ENCODE results near the gene MED25. TPM values are rescaled to one million over a fixed set of nuclear protein-coding genes. Genes with fewer than 3 reads are reported as not detected.

MED25 gene
- polyA plus RNA-seq, 4 donors = 26.7 to 58.7 (median 41.2) TPM

Other genes starting within 250 kb of the MED25 start
- gene NOSIP, start 237.7 kb upstream of the MED25 start, polyA plus RNA-seq = 100 to 1,000 TPM in 3 of 4 donors, 10 to 100 TPM in 1; 51.8 to 181 (median 134) TPM
- gene PRRG2, start 237.0 kb upstream of the MED25 start, polyA plus RNA-seq = 10 to 100 TPM; 14.2 to 23.7 (median 18.0) TPM
- gene PRR12, start 227.1 kb upstream of the MED25 start, polyA plus RNA-seq = 10 to 100 TPM in 2 of 4 donors, 1 to 10 TPM in 2; 2.4 to 18.4 (median 8.0) TPM
- gene RRAS, start 178.1 kb upstream of the MED25 start, polyA plus RNA-seq = 100 to 1,000 TPM in 2 of 4 donors, 10 to 100 TPM in 2; 30.6 to 105 (median 85.5) TPM
- gene SCAF1, start 176.1 kb upstream of the MED25 start, polyA plus RNA-seq = 10 to 100 TPM; 10.5 to 36.2 (median 19.8) TPM
- 100 to 1,000 TPM in 2 of 4 donors, 10 to 100 TPM in 2; 92.1 to 255 (median 119) TPM for gene IRF3, start 152.4 kb upstream of the MED25 start, polyA plus RNA-seq
- gene BCL2L12, start 152.4 kb upstream of the MED25 start, polyA plus RNA-seq = 10 to 100 TPM; 11.2 to 36.6 (median 17.1) TPM
- 100 to 1,000 TPM in 2 of 4 donors, 10 to 100 TPM in 2; 56.8 to 194 (median 94.7) TPM for gene PRMT1, start 141.0 kb upstream of the MED25 start, polyA plus RNA-seq
- gene ADM5, start 128.7 kb upstream of the MED25 start, polyA plus RNA-seq = 1 to 10 TPM in 1 of 4 donors, under 1 TPM in 2, not detected in 1; 0.27 to 2.7 (median 0.84) TPM
- 1 to 10 TPM in 2 of 4 donors, not detected in 2; 1.9 to 4.5 TPM for gene CPT1C, start 127.2 kb upstream of the MED25 start, polyA plus RNA-seq
- under 1 TPM in 3 of 4 donors, not detected in 1; 0.07 to 0.54 (median 0.28) TPM for gene TSKS, start 55.0 kb upstream of the MED25 start, polyA plus RNA-seq
- gene AP2A1, start 51.3 kb upstream of the MED25 start, polyA plus RNA-seq = 10 to 100 TPM; 34.7 to 58.8 (median 53.6) TPM
- gene FUZ, start 5.0 kb upstream of the MED25 start, polyA plus RNA-seq = 10 to 100 TPM in 2 of 4 donors, 1 to 10 TPM in 2; 4.1 to 21.0 (median 10.0) TPM
- gene PTOV1, start 32.9 kb downstream of the MED25 start, polyA plus RNA-seq = 100 to 1,000 TPM in 2 of 4 donors, 10 to 100 TPM in 2; 71.4 to 137 (median 88.0) TPM
- 10 to 100 TPM; 45.9 to 57.0 (median 49.7) TPM for gene PNKP, start 49.3 kb downstream of the MED25 start, polyA plus RNA-seq
- gene AKT1S1, start 59.1 kb downstream of the MED25 start, polyA plus RNA-seq = 10 to 100 TPM; 30.6 to 54.9 (median 37.5) TPM
- gene TBC1D17, start 59.4 kb downstream of the MED25 start, polyA plus RNA-seq = 10 to 100 TPM; 23.6 to 52.6 (median 36.4) TPM
- gene IL4I1, start 78.6 kb downstream of the MED25 start, polyA plus RNA-seq = 1 to 10 TPM in 3 of 4 donors, not detected in 1; 1.0 to 3.8 (median 1.3) TPM
- 10 to 100 TPM; 40.2 to 51.7 (median 46.6) TPM for gene ATF5, start 110.9 kb downstream of the MED25 start, polyA plus RNA-seq
- gene NUP62, start 111.2 kb downstream of the MED25 start, polyA plus RNA-seq = 10 to 100 TPM; 20.5 to 44.0 (median 27.9) TPM
- gene SIGLEC11, start 142.9 kb downstream of the MED25 start, polyA plus RNA-seq = 10 to 100 TPM in 1 of 4 donors, 1 to 10 TPM in 1, under 1 TPM in 2; 0.45 to 37.2 (median 0.80) TPM
- 10 to 100 TPM; 39.8 to 63.3 (median 48.9) TPM for gene VRK3, start 207.1 kb downstream of the MED25 start, polyA plus RNA-seq
- 1 to 10 TPM; 1.6 to 7.2 (median 2.3) TPM for gene ZNF473, start 207.7 kb downstream of the MED25 start, polyA plus RNA-seq